Amygdala (tissue), 56 donors: ENCODE results near the gene RPN2.

Experiments used
- DNase-seq, 56 donors: peaks; one replicate each; lab custom pipeline; 2025; lab: John Stamatoyannopoulos, UW

Gene RPN2

DNA sequence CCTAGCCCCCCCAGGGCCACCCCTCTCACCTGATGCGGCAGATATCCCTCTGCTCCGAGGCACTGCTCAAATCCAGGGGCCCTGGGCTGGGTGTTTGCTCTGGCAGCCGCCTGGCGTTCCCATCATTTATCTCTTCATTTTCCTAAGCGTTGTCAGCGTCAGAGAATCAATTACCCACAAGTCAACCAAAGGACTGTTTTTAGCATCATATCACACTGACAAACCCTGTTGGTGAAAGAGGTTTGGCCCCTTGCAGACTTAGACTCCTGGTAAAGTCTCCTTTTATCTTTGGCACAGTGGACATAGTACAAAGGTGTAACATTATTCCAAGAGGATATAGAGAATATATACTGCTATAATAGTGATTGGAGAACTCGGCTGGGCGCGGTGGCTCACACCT, 82.6 kb downstream of the RPN2 start, which contains the start of gene GHRH:
TSS of gene GHRH (minus strand) at position 101 of the 400 bp plus-strand sequence. CDS start 4,925 bp downstream, outside the sequence.
- no peak for DNase-seq

DNA sequence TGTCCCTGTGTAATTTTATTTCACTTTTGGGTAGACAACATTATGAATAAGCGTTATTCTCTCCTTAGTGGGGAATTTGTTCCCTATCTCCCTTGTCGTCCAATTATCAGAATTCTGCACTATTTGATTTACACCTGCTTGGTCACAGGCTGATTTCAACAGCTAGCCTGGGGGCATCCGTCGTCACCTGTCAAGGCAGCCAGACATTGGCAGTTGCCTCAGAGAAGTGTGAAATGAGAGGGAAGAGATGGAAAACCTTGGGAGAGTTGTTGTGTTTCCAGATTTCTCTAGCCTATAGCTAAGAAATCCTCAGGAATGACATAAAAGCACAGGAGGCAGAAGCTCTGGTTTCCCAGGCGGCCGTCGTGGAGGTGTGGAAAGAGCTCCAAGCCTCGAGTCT, 83.4 kb downstream of the RPN2 start:
- no peak for DNase-seq

DNA sequence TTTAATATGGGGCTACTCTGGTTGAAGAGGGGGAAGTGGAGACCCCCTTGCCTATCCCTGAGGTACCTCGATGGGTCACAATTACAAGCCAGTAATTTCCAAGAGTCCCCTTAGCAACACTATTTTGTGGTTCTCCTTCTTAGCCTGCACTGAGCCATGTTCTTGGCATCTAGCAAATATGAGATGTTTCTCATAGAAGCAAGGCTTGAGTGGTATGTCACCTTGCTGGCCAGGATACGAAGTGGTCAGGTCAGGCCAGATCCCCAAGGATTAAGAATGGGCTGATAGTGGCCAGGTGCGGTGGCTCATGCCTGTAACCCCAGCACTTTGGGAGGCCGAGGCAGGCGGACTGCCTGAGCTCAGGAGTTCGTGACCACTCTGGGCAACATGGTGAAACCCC, 84.6 kb downstream of the RPN2 start:
- no peak for DNase-seq

DNA sequence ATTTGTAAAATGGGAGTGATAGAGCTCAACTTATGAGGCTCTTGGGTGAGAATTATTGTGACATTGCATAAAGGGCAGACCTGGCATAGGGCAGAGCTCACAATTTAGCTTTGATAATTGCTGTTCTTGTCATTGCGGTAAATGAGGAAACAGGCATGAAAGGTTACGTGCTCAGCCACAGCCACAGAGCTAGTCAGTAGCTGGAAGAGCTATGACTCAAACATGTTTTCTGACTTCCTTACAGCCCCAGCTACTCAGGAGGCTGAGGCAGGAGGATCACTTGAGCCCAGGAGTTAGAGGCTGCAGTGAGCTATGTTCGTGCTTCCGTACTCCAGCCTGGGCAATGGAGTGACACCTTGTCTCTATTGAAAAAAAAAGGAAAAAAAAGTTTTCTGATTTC, 86.0 kb downstream of the RPN2 start:
- DNase-seq: no peak

DNA sequence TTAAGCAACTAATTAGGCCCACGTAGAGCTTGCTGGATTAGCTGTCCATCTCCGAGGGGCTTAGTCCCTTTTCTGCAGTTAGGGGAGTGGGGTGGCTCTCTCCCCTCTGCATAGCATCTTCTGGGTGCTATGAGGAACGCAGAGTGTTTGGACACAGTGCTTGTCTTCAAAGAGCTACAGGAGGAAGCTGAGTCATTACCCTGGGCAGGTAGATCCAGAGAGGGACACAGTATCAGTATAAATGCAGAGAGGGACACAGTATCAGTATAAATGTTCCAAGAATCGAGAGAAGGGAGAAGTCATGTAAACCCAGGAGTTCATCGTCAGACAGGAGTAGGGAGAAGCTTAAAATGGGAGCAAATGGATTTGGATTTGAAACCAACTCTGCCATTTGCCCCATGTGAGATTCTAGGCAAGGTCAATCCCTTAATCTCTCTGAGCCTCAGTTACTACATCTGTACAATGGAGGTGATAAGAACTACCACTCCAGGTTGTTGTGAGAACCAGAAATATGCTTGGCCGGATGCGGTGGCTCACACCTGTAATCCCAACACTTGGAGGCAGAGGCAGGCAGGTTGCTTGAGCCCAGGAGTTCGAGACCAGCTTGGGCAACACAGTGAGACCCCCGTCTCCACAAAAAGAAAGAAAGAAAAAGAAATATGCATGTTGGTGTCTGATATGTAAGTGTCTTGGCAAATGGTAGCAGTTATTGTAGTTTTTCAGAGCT, 88.0 kb downstream of the RPN2 start:
- no peak for DNase-seq

DNA sequence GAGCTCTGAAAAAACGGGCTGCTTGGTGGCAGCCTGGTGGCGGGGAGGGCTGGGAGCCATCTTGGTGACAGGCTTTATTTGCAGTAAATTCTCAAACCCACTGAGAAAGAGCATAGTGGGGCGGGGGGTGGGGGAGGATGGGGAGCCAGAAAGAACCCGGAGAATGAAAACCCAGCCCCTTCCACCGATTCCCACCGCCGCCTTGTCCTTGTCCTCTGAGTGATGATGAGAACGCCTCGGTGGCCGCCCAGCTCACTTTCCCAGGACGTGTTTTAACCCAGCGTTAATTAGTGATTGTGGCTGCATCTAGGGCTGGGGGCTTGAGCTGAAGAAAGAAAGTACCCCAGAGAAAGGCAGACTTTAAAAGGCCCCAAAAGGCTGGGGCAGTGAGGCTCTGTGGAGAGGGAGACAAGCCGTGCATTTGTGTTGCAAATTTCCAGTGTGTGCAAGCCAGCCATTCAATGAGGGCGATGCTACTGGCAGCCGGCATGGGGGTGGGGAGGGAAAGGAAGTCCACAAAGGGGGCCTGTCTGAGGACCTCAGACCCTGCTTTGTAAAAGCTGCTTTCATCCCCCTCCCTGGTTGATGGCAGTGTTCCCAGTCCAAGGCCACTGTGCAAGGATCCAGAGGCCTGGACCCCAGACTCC, 88.7 kb downstream of the RPN2 start:
- DNase-seq: peak in 40 of 56 donors; percentile 3 to 73 (median 39)

DNA sequence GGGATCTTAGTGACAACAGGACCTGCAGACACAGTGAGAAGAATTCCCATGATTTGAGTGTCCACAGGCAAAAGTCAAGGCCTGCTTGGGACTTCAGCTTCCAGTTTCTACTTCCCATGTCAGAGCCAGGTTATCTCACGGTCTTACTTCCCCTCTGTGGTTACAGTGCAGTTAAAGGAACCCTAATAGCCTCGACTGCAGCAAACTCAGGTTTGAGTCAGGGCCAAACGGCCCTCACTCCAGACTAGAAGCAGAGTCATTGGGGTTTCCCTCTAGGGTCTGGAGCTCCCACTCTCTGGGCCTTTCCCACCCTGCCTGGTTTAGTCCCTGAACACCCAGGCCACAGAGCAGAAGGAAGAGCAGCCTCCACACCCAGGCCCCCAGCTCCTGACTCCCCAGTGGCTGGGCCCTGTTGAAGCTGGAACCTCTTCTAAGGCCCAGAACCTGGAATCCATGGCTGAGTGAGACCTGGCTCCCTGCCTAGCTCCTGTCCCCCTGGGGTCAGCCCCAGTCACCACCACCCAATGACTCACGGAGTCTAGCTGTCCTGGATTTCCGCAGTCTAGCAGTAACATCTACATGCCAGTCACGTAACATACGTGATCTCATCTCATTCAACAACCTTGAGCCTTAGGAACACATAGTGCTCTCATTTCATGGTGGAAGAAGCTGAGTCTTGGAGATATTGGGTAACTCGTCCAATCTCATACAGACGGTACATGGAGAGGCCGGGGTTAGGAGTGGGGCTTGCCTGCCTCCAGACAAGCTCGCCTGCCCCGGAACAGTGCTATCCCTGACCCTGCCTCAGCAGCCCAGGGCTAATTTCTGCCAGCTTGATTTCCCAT, 91.7 kb downstream of the RPN2 start:
- DNase-seq: peak in 5 of 56 donors; percentile 4 to 27 (median 12)

DNA sequence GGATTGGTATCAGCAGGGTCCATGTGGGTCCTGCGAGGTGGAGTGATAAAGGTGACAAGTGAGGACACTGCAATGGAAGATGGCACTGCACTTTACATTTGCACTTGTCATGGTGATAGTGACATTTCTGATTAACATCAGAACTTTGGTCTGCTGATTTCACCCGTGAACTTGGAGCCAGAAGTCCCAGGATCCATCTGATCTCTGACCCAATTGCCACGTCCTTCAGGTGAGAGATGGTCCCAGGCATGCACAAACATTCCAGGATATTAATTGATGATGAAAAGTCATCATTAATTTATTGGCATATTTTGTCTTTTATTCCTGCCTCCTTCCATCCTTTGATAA, 92.3 kb downstream of the RPN2 start:
- DNase-seq: no peak

DNA sequence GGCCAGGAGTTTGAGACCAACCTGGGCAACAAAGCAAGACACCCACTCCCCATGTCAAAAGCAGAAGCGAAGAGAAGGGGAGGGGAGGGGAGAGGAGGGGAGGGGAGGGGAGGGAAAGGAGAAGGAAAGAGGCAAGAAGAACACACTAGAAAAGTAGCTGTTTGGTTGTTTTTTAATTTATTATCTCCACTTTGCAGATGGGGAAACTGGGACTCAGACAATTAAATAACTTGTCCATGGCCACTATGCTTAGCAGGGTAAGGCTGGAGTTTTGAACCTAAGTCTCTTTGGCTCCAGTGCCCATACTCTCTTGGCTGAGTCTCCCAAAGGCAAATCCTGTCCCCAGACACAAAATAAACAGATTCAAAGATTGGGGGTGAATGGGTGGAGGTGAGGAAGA, 94.9 kb downstream of the RPN2 start:
- DNase-seq: no peak

DNA sequence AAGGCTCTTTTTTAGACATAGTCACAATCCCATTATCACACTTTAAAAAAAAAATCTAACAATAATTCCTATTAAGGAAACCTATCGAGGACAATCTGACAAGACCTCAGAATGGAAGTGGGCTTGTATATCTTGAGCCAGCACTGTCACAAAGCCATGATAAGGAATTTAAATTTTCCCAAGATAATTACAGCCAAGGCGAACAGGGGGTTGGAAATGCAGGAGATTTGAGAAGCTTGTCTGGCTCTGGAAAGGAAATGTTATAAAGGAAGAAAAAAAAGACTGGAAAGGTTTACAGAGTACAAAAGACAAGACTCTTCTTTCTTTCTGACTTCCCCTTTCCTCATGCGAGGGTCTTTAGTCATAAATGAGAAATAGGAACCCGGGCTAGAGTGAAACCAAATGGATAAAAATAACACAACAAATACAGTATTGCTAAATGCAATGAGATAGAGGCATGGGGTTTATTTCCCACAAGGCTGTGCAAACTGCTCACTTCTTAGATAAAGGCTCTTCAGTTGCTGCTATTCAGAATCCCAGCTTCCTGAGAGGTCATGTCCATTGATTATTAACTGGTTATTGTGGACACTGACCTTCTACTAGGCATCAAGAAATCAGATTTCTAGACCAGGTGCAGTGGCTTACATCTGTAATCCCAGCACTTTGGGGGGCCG, 95.9 kb downstream of the RPN2 start:
- DNase-seq: peak in 1 of 56 donors; percentile 6

DNA sequence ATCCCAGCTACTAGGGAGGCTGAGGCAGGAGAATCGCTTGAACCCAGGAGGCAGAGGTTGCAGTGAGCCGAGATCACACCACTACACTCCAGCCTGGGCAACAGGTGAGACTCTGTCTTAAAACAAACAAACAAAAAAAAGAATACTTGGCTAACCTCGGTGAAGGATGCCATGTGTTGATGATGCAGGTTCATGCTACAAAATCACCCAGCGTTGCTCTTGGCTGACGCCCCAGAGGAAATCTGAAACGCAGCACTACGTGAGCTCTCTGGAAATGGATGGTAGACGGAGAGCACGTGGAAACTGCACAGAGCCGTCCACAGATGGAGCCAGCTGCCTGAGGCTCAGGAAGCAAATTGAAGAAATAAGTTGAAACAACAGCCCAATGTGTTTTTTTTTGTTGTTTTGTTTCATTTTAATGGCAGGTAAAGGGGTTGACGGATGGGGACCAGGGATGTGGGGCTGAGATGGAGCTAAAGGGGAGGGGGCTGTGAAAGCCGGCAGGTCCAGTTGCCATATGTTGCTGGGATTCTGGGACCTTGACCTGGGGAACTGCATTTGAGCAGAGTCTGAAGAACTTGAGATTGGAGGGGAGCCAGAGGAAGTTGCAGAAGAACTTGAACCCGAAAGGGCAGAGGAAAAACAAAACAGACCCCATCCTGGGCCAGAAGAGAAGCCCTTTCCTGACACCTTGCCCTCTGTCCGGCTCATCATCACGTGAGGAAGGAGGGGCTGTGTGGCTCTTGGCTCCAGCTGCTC, 97.5 kb downstream of the RPN2 start:
- peak in 15 of 56 donors; percentile 7 to 38 (median 15) for DNase-seq

DNA sequence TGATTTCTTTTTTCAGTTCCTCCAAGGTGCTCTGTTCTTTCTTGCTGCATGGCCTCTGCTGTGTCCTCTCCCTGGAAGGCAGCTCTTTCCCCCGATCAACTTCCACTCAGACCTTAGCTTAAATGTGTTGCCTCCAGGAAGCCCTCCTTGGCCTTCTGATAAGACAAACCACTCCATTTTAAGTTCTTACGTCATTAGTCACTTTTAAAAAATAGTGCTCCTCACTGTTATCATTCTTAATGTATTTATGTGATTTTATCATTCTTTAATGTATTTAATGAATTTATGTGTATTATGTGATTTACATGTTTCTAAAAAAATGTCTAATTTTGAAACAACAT, 98.1 kb downstream of the RPN2 start:
- no peak for DNase-seq

DNA sequence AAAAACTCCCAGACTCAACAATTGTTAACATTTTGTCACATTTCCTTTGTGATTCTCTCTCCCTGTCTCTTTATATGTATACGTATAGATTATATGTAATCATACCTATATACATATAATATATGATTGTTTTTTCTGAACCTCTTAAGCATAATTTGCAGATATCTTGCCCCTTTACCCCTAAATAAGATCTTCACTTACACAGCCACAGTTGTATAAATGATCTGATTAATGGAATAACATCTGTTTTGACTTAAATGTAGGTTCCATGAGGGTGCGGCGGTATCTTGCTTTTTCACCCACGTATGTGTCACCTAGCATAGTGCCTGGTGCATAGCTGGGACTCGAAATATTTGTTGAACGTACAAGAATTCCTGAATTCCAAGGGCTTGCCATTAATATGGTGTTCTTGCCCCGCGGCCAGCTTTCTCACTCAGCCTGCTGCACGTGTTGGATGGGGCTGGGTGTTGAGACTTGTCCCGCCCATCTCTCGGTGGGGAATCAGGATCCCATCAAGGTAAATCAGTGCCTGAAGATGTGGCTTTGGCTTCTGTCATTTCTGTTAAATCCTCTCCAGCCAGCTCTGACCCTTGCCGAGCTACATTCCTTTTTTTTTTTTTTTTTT, 99.9 kb downstream of the RPN2 start:
- no peak for DNase-seq

DNA sequence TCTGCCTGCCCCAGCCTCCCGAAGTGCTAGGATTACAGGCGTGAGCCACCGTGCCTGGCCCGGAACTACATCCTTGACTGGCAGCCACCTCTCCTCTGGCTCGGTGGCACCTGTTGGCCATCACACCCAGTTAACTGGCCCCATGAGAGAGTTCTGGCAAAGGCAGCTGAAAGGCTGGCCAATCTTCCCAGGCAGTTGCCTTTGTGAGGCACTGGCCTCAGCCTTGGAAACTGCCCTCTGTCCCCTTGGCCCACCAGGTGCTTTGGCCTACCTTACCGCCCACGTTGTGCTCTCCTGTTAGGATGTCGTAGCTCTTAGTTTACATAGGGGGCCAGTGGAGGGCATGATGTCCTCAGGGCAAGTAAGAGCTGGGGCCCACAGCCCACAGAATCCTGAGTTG, 100.7 kb downstream of the RPN2 start:
- DNase-seq: no peak

DNA sequence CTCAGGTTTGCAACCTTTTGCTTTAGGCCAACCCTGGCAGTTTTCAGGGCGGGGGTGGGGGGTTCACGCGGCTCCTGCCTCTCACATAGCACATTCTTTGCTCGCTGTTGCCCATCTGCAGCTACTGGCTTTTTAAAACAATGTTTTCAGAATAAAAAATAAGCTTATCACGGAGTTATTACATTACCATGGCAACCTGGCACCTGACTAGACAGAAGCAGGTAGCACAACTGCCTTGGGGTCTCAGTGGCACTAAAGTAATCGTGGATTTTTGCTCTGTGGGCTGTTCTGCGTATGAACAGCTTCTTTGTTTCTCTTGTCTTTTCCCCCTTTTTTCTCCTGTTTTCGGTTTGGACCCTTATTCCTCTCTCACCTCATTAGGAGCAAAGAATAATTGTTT, 101.3 kb downstream of the RPN2 start:
- DNase-seq: no peak

DNA sequence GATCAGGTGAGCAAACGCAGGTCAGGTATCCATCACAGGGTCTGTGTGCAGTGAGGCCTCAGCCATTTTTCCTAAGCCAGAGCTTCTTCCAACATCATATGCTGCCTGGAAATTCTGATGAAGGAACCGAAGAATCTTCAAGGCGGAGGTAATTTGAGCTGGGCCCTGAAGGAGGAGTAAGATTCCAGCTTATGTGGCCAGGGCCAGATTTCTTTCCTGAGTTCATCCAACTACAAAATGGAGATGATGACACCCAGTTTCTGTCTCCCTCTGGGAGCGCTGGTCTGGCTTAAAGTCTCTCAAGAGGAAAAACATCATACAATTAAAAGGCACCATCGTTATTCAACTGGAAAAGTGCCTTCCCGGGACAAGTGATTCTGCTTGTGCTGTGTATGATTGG, 103.4 kb downstream of the RPN2 start:
- no peak for DNase-seq

DNA sequence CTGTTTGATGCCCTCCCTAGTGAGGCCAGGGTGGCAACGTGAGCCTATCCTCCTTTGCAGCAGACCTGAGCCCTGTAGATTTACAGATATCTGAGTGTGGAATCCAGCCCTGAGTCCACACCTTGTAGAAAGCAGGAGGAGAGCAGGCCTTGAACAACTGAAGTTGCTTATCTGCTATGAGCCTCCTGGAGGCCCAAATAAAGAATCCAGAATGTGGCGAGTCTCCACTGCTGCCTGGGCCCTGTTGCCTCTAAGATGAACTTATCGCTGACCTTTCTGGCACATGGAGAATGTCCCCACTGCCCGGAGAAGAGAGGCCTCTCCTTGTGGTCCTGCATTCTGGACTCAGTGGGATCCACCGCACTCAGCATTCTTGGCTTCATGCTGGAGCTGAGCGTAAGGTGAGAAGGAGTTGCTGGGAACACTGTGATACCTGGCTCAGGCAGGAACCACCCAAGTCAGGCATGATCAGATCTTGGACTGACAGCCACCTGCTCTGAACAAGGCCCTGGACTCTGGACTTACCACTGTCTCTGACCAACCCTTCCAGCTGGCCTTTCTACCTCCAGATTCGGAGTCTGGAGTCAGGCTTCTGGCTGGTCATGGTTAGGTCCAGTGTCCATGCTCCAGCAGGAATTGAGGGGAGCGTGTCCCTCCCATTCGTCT, 104.5 kb downstream of the RPN2 start:
- no peak for DNase-seq

DNA sequence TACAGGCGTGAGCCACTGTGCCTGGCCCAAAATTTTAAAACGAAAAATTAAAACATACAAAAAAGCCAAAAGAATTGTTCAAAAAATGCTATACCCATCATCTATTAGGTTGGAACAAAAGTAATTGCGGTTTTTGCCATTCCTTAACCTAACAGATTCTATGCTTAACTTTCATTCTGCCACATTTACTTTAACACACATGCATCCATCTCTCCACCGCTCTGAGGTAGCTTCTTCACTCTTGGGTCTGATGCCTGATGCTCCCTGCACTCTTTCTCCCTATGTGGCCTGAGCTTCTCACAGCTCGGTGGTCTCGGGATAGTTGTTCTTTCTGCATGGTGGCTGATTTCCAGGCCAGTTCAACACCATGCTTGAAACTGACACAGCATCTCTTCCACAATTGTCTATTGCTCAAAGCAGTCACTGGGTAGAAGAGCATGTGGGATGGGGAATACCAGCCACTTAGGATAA, 105.6 kb downstream of the RPN2 start:
- DNase-seq: no peak
